Esophagus (tissue), 2 donors: Measurements from ENCODE around the gene ADAMTSL2. TPM values are rescaled to one million over a fixed set of nuclear protein-coding genes. Genes with fewer than 3 reads are reported as not detected.

Experiments used
- H3K27ac ChIP-seq, 2 donors: one replicate each; pipeline ENCODE4 v1.5.1; 2013; ENCODE audit warnings: low read depth in 2 of 2, mild to moderate bottlenecking in 2 of 2, inconsistent platforms in 1 of 2, low read length in 1 of 2, moderate library complexity in 1 of 2
- H3K27me3 ChIP-seq, 2 donors: one replicate each; pipeline ENCODE4 v1.6.1; 2013; ENCODE audit warnings: low read length in 2 of 2, control low read depth in 1 of 2, mild to moderate bottlenecking in 1 of 2; ENCODE audit not compliant: insufficient read depth in 2 of 2, control insufficient read depth in 1 of 2
- H3K36me3 ChIP-seq, 2 donors: one replicate each; pipeline ENCODE4 v1.6.1; 2013; ENCODE audit warnings: low read length in 1 of 2; ENCODE audit not compliant: control insufficient read depth in 2 of 2, insufficient read depth in 2 of 2
- H3K4me1 ChIP-seq, 2 donors: one replicate each; pipeline ENCODE4 v1.6.1; 2013; ENCODE audit warnings: low read length in 1 of 2; ENCODE audit not compliant: control insufficient read depth in 2 of 2, insufficient read depth in 2 of 2
- H3K4me3 ChIP-seq, 2 donors: one replicate each; pipeline ENCODE4 v1.5.1; 2013; ENCODE audit warnings: low read length in 2 of 2, mild to moderate bottlenecking in 2 of 2, low read depth in 1 of 2, moderate library complexity in 1 of 2
- H3K9me3 ChIP-seq, 2 donors: one replicate each; pipeline ENCODE4 v1.6.1; 2013; ENCODE audit warnings: mild to moderate bottlenecking in 2 of 2, low read depth in 1 of 2, low read length in 1 of 2, moderate library complexity in 1 of 2; ENCODE audit not compliant: control insufficient read depth in 2 of 2, insufficient read depth in 1 of 2
- WGBS, 2 donors: extraction: QIAGEN DNeasy Blood & Tissue Kit; methylation state at CpG; one replicate each; pipeline ENCODE4 v1.1.7; 2013; 5-methylcytosine and 5-hydroxymethylcytosine counted together
- polyA plus RNA-seq, 2 donors: library from polyadenylated mRNA; stranded (reverse); fragments of 200-250 nt; gene quantifications; one replicate each; pipeline ENCODE4 v1.2.3, GENCODE V29; 2013
- donor health status: healthy with polysubstance abuse.
- donor health status: Bipolar disorder and iron deficiency.

The ADAMTSL2 gene
- polyA plus RNA-seq, 2 donors: 0.60 to 1.0 TPM

GRCh38 chr9:133607976-133608375 is 73.5 kb downstream of the ADAMTSL2 start:
- Histone ChIP-seq H3K36me3 (no peaks in the 10 kb centered on the region), H3K4me1 (no peaks in the 10 kb centered on the region), H3K27ac (no peak overlapping the region), H3K9me3 (no peaks in the 10 kb centered on the region), H3K27me3 (peaks cover 0 to 14% of the 10 kb centered on the region in 2 donors), H3K4me3 (no peak overlapping the region)
- 73 to 80% methylated on average over 8 of the region's 8 CpGs for WGBS, 2 donors

- Histone ChIP-seq H3K9me3 (no peaks in the 10 kb centered on the region), H3K27ac (no peak overlapping the region), H3K4me1 (no peaks in the 10 kb centered on the region), H3K4me3 (no peak overlapping the region), H3K36me3 (no peaks in the 10 kb centered on the region), H3K27me3 (peaks cover 0 to 14% of the 10 kb centered on the region in 2 donors)
- 75 to 83% methylated on average over 7 of the region's 7 CpGs for WGBS, 2 donors
Measured at GRCh38 chr9:133608382-133608781, 73.9 kb downstream of the ADAMTSL2 start.

DNA sequence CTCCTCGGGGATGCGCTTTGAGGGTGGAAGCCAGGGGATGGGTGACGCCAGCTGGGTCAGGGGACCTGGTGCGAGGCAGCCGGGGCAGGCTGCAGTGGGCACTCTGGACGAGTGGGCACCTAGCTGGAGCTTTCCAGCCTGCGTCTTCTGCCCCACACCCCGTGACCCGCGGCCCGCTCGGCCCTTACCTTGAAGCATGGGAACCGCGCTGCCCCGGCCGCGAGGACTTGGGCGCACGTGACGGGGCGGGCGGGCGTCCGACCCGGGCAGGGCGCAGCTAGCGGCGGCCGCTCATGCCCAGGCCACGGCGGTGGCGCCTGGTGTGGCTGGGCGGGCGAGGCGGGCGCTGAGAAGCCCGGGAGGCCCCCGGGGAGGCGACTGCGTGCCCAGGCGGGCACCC is 74.4 kb downstream of the ADAMTSL2 start:
- Histone ChIP-seq H3K27ac (no peak overlapping the region), H3K4me3 (no peak overlapping the region), H3K36me3 (no peaks in the 10 kb centered on the region), H3K4me1 (no peaks in the 10 kb centered on the region), H3K27me3 (peaks cover 0 to 14% of the 10 kb centered on the region in 2 donors), H3K9me3 (no peaks in the 10 kb centered on the region)
- WGBS, 2 donors: 12 to 14% methylated on average over 38 to 41 of the region's 41 CpGs

- 13 to 15% methylated on average over 45 to 61 of the region's 61 CpGs for WGBS, 2 donors
- Histone ChIP-seq H3K4me3 (no peak within 1 kb of the TSS), H3K4me1 (no peaks in the 10 kb centered on the region), H3K27me3 (peaks cover 0 to 14% of the 10 kb centered on the region in 2 donors), H3K27ac (no peak within 1 kb of the TSS), H3K36me3 (no peaks in the 10 kb centered on the region), H3K9me3 (no peaks in the 10 kb centered on the region)
Measured at GRCh38 chr9:133609311-133610098, 75.0 kb downstream of the ADAMTSL2 start, which contains the start of gene FAM163B. Gene FAM163B (minus strand): TSS chr9:133609389. CDS start chr9:133580223, 29,166 bp downstream.

GRCh38 chr9:133610845-133611244 is 76.3 kb downstream of the ADAMTSL2 start:
- H3K27ac ChIP-seq: no peak overlapping the region
- H3K4me1 ChIP-seq: no peaks in the 10 kb centered on the region
- H3K9me3 ChIP-seq: no peaks in the 10 kb centered on the region
- 75 to 86% methylated on average over 5 of the region's 5 CpGs for WGBS, 2 donors
- peaks cover 9 to 14% of the 10 kb centered on the region in 2 donors for H3K27me3 ChIP-seq
- no peaks in the 10 kb centered on the region for H3K36me3 ChIP-seq
- no peak overlapping the region for H3K4me3 ChIP-seq

- 80 to 85% methylated on average over 9 of the region's 9 CpGs for WGBS, 2 donors
Measured at GRCh38 chr9:133612051-133612450, 77.5 kb downstream of the ADAMTSL2 start.

GRCh38 chr9:133612816-133613215 is 78.3 kb downstream of the ADAMTSL2 start:
- 62 to 71% methylated on average over 8 of the region's 8 CpGs for WGBS, 2 donors
- H3K9me3 ChIP-seq: no peaks in the 10 kb centered on the region
- no peaks in the 10 kb centered on the region for H3K4me1 ChIP-seq
- H3K36me3 ChIP-seq: no peaks in the 10 kb centered on the region
- no peak overlapping the region for H3K4me3 ChIP-seq
- no peak overlapping the region for H3K27ac ChIP-seq
- H3K27me3 ChIP-seq: peaks cover 13% of the 10 kb centered on the region in 2 donors

More at GRCh38 chr9:133612051-133612450, 77.5 kb downstream of the ADAMTSL2 start:
- Histone ChIP-seq H3K27ac (no peak overlapping the region), H3K27me3 (peaks cover 9 to 14% of the 10 kb centered on the region in 2 donors), H3K36me3 (no peaks in the 10 kb centered on the region), H3K4me1 (no peaks in the 10 kb centered on the region), H3K9me3 (no peaks in the 10 kb centered on the region), H3K4me3 (no peak overlapping the region)

DNA sequence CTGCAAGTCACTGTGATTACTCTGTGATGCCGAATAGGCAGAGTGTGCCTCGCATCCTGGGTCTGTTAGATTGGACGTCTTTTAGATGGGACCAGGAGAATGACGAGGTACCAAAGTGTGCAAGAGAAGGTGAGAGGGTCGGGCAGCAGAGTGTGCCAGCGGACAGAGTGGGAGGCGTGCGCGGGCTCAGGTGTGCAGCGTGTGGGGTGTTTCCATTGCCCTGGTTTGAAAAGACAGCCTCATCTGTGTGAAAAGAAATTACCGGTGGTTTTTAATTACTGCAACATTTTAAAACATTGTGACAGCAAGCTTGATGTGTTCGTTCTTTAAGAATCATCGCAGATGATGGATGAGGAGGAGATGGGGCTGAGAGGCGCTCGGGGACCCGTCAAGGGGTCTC is 78.9 kb downstream of the ADAMTSL2 start:
- H3K4me1 ChIP-seq: no peaks in the 10 kb centered on the region
- H3K36me3 ChIP-seq: no peaks in the 10 kb centered on the region
- H3K27me3 ChIP-seq: peaks cover 10 to 13% of the 10 kb centered on the region in 2 donors
- no peak overlapping the region for H3K4me3 ChIP-seq
- 78 to 83% methylated on average over 16 of the region's 16 CpGs for WGBS, 2 donors
- H3K27ac ChIP-seq: no peak overlapping the region
- no peaks in the 10 kb centered on the region for H3K9me3 ChIP-seq

DNA sequence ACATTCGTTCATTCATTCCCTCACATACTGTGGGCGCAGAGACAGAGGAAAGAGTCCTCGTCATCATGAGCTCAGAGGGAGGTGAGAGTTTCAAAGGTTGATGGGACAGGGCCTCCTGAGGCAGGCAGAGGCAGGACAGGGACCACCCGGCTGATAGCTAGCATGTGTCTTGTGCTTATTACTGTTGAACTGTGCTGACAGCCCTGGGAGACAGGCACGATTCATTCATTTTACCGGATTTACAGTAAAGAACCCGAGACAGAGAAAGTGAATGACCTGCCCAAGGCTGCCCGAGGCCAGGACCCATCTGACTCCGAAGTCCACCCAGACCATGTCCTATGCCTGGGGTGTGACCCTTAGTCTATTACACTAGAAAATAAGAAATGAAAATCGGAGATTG is 79.6 kb downstream of the ADAMTSL2 start:
- H3K27me3 ChIP-seq: peaks cover 10 to 13% of the 10 kb centered on the region in 2 donors
- WGBS, 2 donors: 67 to 74% methylated on average over 10 of the region's 10 CpGs
- H3K4me1 ChIP-seq: no peaks in the 10 kb centered on the region
- no peaks in the 10 kb centered on the region for H3K9me3 ChIP-seq
- no peaks in the 10 kb centered on the region for H3K36me3 ChIP-seq
- no peak overlapping the region for H3K4me3 ChIP-seq
- H3K27ac ChIP-seq: no peak overlapping the region

DNA sequence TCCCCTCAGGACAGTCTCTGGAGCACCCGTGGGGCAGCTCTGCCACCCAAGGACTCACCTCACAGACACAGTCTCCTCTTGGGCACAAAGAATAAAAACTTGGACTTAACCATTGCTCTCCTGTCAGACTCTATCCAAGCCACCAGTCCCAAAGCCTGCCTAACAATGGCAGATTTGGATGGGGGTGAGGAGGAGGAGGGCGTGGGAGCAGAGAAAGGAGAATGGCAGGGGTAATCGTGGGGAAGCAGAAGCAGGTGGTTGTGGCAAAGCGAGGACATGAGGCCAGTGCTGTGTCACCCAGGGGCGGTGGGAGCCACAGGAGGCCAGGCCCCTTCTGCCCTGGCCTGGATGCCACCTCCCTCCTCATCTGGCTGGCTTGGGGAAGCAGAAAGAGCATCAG is 80.2 kb downstream of the ADAMTSL2 start:
- H3K27ac ChIP-seq: no peak overlapping the region
- 60 to 66% methylated on average over 5 of the region's 5 CpGs for WGBS, 2 donors
- no peaks in the 10 kb centered on the region for H3K9me3 ChIP-seq
- peaks cover 6 to 13% of the 10 kb centered on the region in 2 donors for H3K27me3 ChIP-seq
- no peak overlapping the region for H3K4me3 ChIP-seq
- H3K36me3 ChIP-seq: no peaks in the 10 kb centered on the region
- H3K4me1 ChIP-seq: no peaks in the 10 kb centered on the region
